ENCODE measurements around the gene ABCC12.

ABCC12 gene

GRCh38 chr16:48165961-48166578 lies 10.3 kb upstream of the ABCC12 start:
- 82% methylated on average over 3 of the region's 4 CpGs for WGBS
- no peak overlapping the region for H3K23ac ChIP-seq (ENCODE audit: low read length in 2 of 2)
- DNase-seq = peak; percentile 19

GRCh38 chr16:48164907-48165715 lies 9.3 kb upstream of the ABCC12 start:
- no peaks in the 10 kb centered on the region for H3K36me3 ChIP-seq (ENCODE audit: control insufficient read depth in 1 of 2, insufficient read depth in 2 of 2, low read depth in 1 of 2, low read length in 2 of 2)
- no peak overlapping the region for H3K23ac ChIP-seq (ENCODE audit: low read length in 2 of 2)
- peak; percentile 77 for DNase-seq
- no peaks in the 10 kb centered on the region for H3K27me3 ChIP-seq (ENCODE audit: control insufficient read depth in 1 of 2, insufficient read depth in 1 of 2, low read length in 2 of 2)
- H4K8ac ChIP-seq (ENCODE audit: low read length) = no peak overlapping the region
- H3K4me1 ChIP-seq (ENCODE audit: control insufficient read depth, insufficient read depth, low read depth, low read length) = peaks cover 1% of the 10 kb centered on the region
- no peaks in the 10 kb centered on the region for H3K9me3 ChIP-seq (ENCODE audit: control insufficient read depth, low read length)
- peak overlapping the region; percentile 81 for H3K4me2 ChIP-seq (ENCODE audit: low read length, poor library complexity, severe bottlenecking)
- no peak overlapping the region for H3K14ac ChIP-seq (ENCODE audit: low read length in 2 of 2)
- no peak overlapping the region for H2BK12ac ChIP-seq (ENCODE audit: low read length in 2 of 2)
- 32% methylated on average over 15 of the region's 16 CpGs for WGBS
- H2AFZ ChIP-seq (ENCODE audit: low read depth, low read length) = no peak overlapping the region
- no peaks in the 10 kb centered on the region for H3K79me1 ChIP-seq (replicated peaks; ENCODE audit: low read length, poor library complexity, severe bottlenecking)
- no peak overlapping the region for H3K18ac ChIP-seq (ENCODE audit: low read depth in 1 of 2, low read length in 2 of 2)
- no peak overlapping the region for H2BK120ac ChIP-seq (ENCODE audit: low read depth, low read length)
- H3K27ac ChIP-seq (ENCODE audit: low read length, poor library complexity, severe bottlenecking) = no peak overlapping the region
- H2BK5ac ChIP-seq (ENCODE audit: low read depth, low read length, poor library complexity, severe bottlenecking) = no peak overlapping the region
- no peak overlapping the region for H4K91ac ChIP-seq (ENCODE audit: low read length)
- H3K9ac ChIP-seq (ENCODE audit: low read length) = peak overlapping the region; percentile 61
- H3K4ac ChIP-seq (ENCODE audit: low read depth in 1 of 2, low read length in 2 of 2) = no peak overlapping the region
- no peak overlapping the region for H2BK15ac ChIP-seq (ENCODE audit: low read depth, poor library complexity, severe bottlenecking)
- H3K4me3 ChIP-seq (ENCODE audit: insufficient read depth in 1 of 2, low read depth in 1 of 2, low read length in 2 of 2) = no peak overlapping the region
- no peak overlapping the region for H2AK5ac ChIP-seq (ENCODE audit: low read length, severe bottlenecking)

More at GRCh38 chr16:48165961-48166578, 10.3 kb upstream of the ABCC12 start:
- no peak overlapping the region for H4K91ac ChIP-seq (ENCODE audit: low read length)
- no peak overlapping the region for H3K4me3 ChIP-seq (ENCODE audit: insufficient read depth in 1 of 2, low read depth in 1 of 2, low read length in 2 of 2)
- H2AK5ac ChIP-seq (ENCODE audit: low read length, severe bottlenecking) = no peak overlapping the region
- no peak overlapping the region for H3K14ac ChIP-seq (ENCODE audit: low read length in 2 of 2)
- H2BK12ac ChIP-seq (ENCODE audit: low read length in 2 of 2) = peak overlapping the region in 1 of 2 experiments; percentile 17
- H3K4me2 ChIP-seq (ENCODE audit: low read length, poor library complexity, severe bottlenecking) = no peak overlapping the region
- H3K9me3 ChIP-seq (ENCODE audit: control insufficient read depth, low read length) = no peaks in the 10 kb centered on the region
- H3K4me1 ChIP-seq (ENCODE audit: control insufficient read depth, insufficient read depth, low read depth, low read length) = peaks cover 1% of the 10 kb centered on the region
- no peak overlapping the region for H2BK5ac ChIP-seq (ENCODE audit: low read depth, low read length, poor library complexity, severe bottlenecking)
- no peak overlapping the region for H2BK15ac ChIP-seq (ENCODE audit: low read depth, poor library complexity, severe bottlenecking)
- H2BK120ac ChIP-seq (ENCODE audit: low read depth, low read length) = no peak overlapping the region
- H3K18ac ChIP-seq (ENCODE audit: low read depth in 1 of 2, low read length in 2 of 2) = no peak overlapping the region
- no peaks in the 10 kb centered on the region for H3K27me3 ChIP-seq (ENCODE audit: control insufficient read depth in 1 of 2, insufficient read depth in 1 of 2, low read length in 2 of 2)
- no peaks in the 10 kb centered on the region for H3K36me3 ChIP-seq (ENCODE audit: control insufficient read depth in 1 of 2, insufficient read depth in 2 of 2, low read depth in 1 of 2, low read length in 2 of 2)
- no peak overlapping the region for H3K27ac ChIP-seq (ENCODE audit: low read length, poor library complexity, severe bottlenecking)
- H3K9ac ChIP-seq (ENCODE audit: low read length) = peak overlapping the region; percentile 61
- H2AFZ ChIP-seq (ENCODE audit: low read depth, low read length) = no peak overlapping the region
- no peak overlapping the region for H3K4ac ChIP-seq (ENCODE audit: low read depth in 1 of 2, low read length in 2 of 2)
- H3K79me1 ChIP-seq (replicated peaks; ENCODE audit: low read length, poor library complexity, severe bottlenecking) = no peaks in the 10 kb centered on the region
- no peak overlapping the region for H4K8ac ChIP-seq (ENCODE audit: low read length)

GRCh38 chr16:48162839-48163410 lies 7.1 kb upstream of the ABCC12 start:
- H3K9ac ChIP-seq (ENCODE audit: low read length) = no peak overlapping the region
- no peak overlapping the region for H3K4me2 ChIP-seq (ENCODE audit: low read length, poor library complexity, severe bottlenecking)
- H3K4me1 ChIP-seq (ENCODE audit: control insufficient read depth, insufficient read depth, low read depth, low read length) = peaks cover 6% of the 10 kb centered on the region
- H2BK15ac ChIP-seq (ENCODE audit: low read depth, poor library complexity, severe bottlenecking) = no peak overlapping the region
- H3K18ac ChIP-seq (ENCODE audit: low read depth in 1 of 2, low read length in 2 of 2) = no peak overlapping the region
- 88% methylated on average over 9 of the region's 9 CpGs for WGBS
- no peak for DNase-seq
- no peak overlapping the region for H2AK5ac ChIP-seq (ENCODE audit: low read length, severe bottlenecking)
- H3K14ac ChIP-seq (ENCODE audit: low read length in 2 of 2) = no peak overlapping the region
- H2AFZ ChIP-seq (ENCODE audit: low read depth, low read length) = no peak overlapping the region
- H3K27me3 ChIP-seq (ENCODE audit: control insufficient read depth in 1 of 2, insufficient read depth in 1 of 2, low read length in 2 of 2) = no peaks in the 10 kb centered on the region
- peak overlapping the region in 1 of 2 experiments; percentile 33 for H2BK12ac ChIP-seq (ENCODE audit: low read length in 2 of 2)
- no peaks in the 10 kb centered on the region for H3K9me3 ChIP-seq (ENCODE audit: control insufficient read depth, low read length)
- H3K23ac ChIP-seq (ENCODE audit: low read length in 2 of 2) = no peak overlapping the region
- H2BK120ac ChIP-seq (ENCODE audit: low read depth, low read length) = no peak overlapping the region
- H3K4me3 ChIP-seq (ENCODE audit: insufficient read depth in 1 of 2, low read depth in 1 of 2, low read length in 2 of 2) = no peak overlapping the region
- H4K8ac ChIP-seq (ENCODE audit: low read length) = no peak overlapping the region
- no peak overlapping the region for H3K4ac ChIP-seq (ENCODE audit: low read depth in 1 of 2, low read length in 2 of 2)
- no peaks in the 10 kb centered on the region for H3K36me3 ChIP-seq (ENCODE audit: control insufficient read depth in 1 of 2, insufficient read depth in 2 of 2, low read depth in 1 of 2, low read length in 2 of 2)
- H3K27ac ChIP-seq (ENCODE audit: low read length, poor library complexity, severe bottlenecking) = no peak overlapping the region
- no peaks in the 10 kb centered on the region for H3K79me1 ChIP-seq (replicated peaks; ENCODE audit: low read length, poor library complexity, severe bottlenecking)
- H2BK5ac ChIP-seq (ENCODE audit: low read depth, low read length, poor library complexity, severe bottlenecking) = no peak overlapping the region
- H4K91ac ChIP-seq (ENCODE audit: low read length) = no peak overlapping the region

GRCh38 chr16:48161906-48162305 lies 6.1 kb upstream of the ABCC12 start:
- H2BK12ac ChIP-seq (ENCODE audit: low read length in 2 of 2) = no peak overlapping the region
- 90% methylated on average over 4 of the region's 4 CpGs for WGBS

More at GRCh38 chr16:48161906-48162305, 6.1 kb upstream of the ABCC12 start:
- Histone ChIP-seq H4K91ac (ENCODE audit: low read length) (no peak overlapping the region), H3K27me3 (ENCODE audit: control insufficient read depth in 1 of 2, insufficient read depth in 1 of 2, low read length in 2 of 2) (no peaks in the 10 kb centered on the region), H3K9me3 (ENCODE audit: control insufficient read depth, low read length) (no peaks in the 10 kb centered on the region), H3K4me2 (ENCODE audit: low read length, poor library complexity, severe bottlenecking) (no peak overlapping the region), H3K14ac (ENCODE audit: low read length in 2 of 2) (no peak overlapping the region), H2AK5ac (ENCODE audit: low read length, severe bottlenecking) (no peak overlapping the region), H3K27ac (ENCODE audit: low read length, poor library complexity, severe bottlenecking) (no peak overlapping the region), H2BK15ac (ENCODE audit: low read depth, poor library complexity, severe bottlenecking) (no peak overlapping the region), H2BK120ac (ENCODE audit: low read depth, low read length) (no peak overlapping the region), H2BK5ac (ENCODE audit: low read depth, low read length, poor library complexity, severe bottlenecking) (no peak overlapping the region), H2AFZ (ENCODE audit: low read depth, low read length) (no peak overlapping the region), H3K4me3 (ENCODE audit: insufficient read depth in 1 of 2, low read depth in 1 of 2, low read length in 2 of 2) (no peak overlapping the region), H3K4me1 (ENCODE audit: control insufficient read depth, insufficient read depth, low read depth, low read length) (peaks cover 6% of the 10 kb centered on the region), H3K9ac (ENCODE audit: low read length) (no peak overlapping the region), H3K36me3 (ENCODE audit: control insufficient read depth in 1 of 2, insufficient read depth in 2 of 2, low read depth in 1 of 2, low read length in 2 of 2) (no peaks in the 10 kb centered on the region), H3K23ac (ENCODE audit: low read length in 2 of 2) (no peak overlapping the region), H3K18ac (ENCODE audit: low read depth in 1 of 2, low read length in 2 of 2) (no peak overlapping the region), H3K4ac (ENCODE audit: low read depth in 1 of 2, low read length in 2 of 2) (no peak overlapping the region), H4K8ac (ENCODE audit: low read length) (no peak overlapping the region), H3K79me1 (replicated peaks; ENCODE audit: low read length, poor library complexity, severe bottlenecking) (no peaks in the 10 kb centered on the region)
- no peak for DNase-seq

Data from mesenchymal stem cell (in vitro differentiated cells and primary cell).